Activated T-cell treated with anti-CD3 and anti-CD28 coated beads for 1 hour (primary cell): Measurements from ENCODE around the gene CFAP46.
"Not testable (repeated sequence)": the region's sequence is repeated elsewhere in the genome, so short reads cannot be mapped to it uniquely, and the experiment has no call there.

ENCODE experiments used
- DNase-seq: peaks from one replicate; pipeline ENCODE4 v3.0.0-alpha.2; 2020; ENCODE audit warnings: low read depth

CFAP46 gene

DNA sequence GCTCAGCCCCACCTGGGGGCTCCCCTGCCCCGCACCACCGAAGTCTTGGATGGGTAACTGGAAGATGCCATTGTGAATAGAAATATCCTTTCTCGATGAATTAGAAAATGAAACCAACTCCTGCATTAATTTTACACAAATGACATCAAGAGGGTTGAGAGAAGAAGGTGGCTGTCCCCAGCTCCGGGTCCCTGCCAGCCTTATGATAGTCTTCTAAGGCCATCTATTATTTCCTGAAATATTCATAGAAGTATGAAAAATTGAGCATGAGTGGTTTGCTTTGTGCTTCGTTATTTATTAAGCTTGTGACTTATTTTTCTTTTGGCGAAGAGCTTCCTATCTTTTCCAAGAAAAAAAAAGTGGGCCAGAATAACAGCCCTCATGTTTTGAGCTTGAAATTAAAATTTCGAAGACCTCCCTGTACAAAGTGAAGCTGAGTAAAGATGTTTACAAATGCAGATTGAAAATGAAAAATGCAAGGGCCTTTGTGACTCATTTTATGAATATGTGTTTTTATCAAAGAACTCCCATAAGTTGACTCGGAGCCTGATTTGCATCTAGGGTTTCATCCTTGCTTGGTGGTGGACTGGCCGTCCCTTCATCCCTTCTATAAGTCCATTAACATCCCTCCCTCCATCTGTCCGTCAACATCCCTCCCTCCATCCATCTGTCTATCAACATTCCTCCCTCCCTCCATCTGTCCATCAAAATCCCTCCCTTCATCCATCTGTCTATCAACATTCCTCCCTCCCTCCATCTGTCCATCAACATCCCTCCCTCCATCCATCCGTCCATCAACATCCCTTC lies 20.5 kb upstream of the CFAP46 start:
- no peak for DNase-seq

DNA sequence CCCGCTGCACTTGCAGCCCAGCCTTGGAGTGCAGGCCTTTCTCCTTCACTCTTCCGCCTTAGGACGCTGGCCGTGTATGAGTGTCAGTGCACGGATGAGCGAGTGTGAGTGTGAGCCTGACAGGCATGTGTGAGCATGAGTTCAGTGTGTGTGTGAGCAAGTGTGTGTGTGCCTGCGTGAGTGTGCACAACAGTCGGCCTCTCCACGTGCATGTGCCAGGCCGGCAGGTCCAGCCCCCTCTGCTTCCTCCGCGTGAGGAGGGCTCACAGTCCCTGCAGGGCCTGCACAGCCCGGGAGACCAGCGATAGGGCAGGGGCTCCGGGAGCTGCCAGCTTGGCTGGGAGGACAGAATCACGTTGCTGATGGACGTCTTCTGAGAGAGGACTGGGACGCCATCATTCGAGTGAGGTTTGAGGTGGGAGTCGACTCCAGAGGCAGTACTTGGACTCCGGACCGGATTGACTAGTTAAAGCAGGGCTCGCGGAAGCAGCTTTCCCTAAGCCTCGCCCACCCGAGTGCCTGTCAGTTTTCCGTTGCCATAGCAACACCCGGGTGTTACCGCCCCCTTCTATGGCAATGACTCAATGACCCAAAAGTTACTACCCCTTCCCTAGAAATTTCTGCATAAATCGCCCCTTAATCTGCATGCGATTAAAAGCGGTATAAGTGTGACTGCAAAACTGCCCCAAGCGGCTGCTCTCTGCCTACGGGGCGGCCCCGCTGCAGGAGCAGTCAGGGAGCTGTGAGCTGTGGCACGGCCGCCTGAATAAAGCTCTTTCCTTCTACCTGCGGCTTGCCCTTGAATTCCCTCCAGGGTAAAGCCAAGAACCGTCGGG lies 19.6 kb upstream of the CFAP46 start:
- DNase-seq, result peak; percentile 34

DNA sequence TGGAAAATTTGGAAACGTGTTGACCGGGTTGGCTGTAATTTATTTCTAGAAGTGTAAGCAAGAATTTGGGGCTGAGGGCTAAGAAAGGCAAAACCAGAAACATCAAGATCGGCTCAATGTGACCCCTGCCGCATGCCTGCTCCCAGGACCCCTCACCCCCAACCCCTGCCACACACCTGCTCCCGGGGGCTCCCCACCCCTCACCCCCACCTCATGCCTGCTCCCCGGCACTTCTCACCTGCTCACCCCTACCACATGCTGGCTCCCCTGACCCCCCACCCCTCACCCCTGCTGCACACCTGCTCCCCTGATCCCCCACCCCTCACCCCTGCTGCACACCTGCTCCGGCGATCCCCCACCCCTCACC lies 19.0 kb upstream of the CFAP46 start:
- DNase-seq, result no peak

DNA sequence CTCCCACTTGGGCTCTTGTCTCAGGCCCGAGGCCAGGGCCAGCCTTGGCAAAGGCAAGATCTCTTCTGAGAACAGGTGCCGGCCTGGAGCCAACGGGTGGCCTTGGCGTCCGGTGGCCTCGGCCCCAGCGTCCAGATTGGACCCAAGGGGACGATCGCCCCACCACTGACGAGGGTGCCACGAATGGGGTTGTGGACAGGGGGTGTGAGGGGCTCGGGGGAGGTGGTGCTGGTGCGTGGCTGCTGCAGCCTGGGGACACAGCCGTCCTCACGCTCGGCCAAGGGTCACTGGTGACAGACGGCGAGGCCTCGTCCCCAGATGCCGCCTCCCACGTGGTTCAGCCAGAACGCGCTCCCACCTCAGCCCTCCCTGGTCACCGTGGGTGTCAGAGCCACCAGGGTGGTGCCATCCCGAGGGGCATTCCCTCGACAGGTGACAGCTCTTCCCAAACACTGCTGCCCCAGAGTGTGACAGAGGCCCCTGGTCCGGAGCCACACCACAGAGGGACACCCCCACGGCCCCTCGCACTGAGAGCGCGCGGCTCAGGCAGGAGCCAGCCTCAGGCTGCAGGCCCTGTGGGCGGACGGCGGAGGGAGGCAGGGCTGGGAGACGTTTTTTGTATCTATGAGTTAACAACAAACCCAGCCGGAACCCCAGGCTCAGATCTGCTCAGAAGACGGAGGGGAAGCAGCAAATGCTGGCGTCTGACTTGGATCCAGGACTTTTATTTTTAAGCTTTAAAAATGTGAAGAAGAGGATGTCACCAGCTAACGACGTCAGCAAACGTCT lies 18.5 kb upstream of the CFAP46 start:
- DNase-seq, result no peak

DNA sequence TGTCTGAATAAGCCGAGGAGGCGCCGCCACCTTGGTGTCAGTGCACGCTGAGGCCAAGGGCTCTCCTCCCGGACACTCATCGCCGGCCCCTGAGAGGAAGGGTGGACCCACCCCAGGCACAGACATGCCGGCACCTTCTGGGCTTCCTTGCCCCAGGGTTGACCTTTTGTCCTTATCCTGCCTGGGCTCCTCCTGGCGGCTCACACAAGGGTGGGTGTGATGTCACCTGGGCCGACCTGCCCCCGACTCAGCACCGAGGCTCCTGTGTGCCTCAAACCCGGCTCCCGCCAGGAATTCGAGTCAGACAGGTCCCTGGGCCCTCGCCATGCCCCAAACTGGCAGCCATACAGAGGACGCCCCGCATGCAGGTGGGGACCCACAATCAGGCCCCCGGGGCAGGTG lies 17.7 kb upstream of the CFAP46 start:
- DNase-seq, result no peak

DNA sequence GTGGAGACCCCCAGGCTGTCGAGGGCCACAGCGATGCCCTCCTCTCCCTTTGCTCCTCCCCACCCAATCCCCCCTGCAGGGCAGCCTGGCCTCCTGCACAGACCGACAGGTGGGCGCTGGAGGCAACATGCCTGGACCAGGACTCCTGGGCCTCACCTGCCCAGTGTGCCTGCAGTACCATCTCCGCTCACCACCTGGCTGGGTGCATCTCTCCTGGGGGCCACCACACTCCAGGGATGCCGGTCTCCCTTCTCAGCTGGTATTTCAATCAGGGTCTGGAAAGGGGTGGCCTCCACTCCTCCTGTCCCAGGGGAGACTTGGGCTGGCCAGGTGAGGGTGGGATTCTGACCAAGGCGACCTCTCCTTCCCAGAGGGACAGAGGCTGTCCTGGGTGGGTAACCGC lies 17.2 kb upstream of the CFAP46 start:
- no peak for DNase-seq

DNA sequence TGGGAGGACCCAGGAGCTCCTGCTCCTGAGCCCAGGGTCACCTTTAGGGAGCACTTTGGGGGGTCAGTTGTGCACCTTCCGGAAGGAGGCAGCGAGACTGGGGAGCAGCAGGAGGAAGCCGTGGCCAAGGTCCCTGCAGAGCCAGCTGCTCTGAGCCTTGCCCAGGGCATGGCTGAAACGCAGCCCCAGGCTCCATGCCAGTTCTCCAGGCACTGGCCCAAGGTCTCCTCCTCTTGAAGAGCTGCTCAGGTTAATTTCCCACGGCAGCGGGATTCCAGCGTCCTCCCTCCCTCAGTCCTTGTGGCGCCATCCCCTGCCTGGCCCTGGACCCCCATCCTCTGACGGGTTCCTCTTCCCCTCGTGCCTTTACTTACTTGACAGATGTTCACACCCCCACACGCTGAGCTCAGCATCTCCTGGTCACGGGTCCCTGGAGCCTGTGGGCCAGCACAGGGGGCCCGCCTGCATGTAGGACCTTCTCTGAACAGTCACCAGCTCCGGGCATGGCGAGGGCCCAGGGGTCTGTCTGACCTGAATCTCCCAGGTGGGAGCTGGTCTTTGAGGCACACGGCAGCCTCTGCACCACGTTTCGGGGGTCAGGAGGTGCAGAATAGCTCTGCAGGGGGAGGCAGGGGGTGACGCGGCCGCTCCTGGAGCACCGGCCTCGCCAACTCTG lies 16.7 kb upstream of the CFAP46 start:
- DNase-seq, result no peak

DNA sequence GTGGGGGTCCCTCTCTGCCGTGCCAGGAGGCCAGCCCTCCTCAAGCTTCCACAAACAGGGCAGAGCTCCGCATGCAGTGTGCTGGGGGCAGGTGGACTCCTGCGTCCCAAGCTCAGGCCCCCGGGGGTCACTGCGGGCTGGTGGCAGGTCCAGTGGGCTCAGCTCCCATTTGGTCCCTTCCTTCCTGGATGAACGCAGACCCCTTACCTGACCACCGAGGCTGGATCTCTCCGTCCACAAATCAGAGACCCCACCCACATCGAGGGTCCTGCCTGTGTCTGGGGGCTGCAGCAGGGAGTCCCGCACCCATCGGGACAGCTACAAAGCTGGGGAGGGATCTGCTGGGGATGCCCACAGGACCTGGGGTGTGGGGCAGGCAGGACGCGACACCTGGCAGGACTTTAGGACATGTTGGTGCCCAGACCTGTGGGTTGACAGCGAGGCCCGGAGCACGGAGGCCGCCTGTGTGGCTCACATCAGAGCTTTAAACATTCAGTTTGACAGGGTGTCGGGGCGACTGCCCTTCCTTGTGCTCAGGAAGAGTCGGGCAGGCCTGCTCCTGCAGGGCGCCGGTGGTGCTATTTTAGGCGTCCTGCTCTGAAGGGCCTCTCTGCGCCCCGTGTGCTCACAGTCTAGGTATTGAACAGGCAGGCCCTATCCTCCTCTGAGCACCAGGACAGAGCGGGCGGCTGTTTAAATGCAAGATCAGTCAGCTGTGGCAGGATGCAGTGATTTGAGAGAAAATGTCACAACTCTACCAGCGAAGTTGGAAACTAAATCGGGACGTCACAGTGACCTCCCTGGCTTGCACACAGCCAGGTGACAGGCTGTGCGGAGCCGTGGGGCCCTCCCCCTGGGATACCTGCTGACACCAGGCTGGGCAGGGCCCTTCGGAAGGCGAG lies 15.9 kb upstream of the CFAP46 start:
- no peak for DNase-seq

DNA sequence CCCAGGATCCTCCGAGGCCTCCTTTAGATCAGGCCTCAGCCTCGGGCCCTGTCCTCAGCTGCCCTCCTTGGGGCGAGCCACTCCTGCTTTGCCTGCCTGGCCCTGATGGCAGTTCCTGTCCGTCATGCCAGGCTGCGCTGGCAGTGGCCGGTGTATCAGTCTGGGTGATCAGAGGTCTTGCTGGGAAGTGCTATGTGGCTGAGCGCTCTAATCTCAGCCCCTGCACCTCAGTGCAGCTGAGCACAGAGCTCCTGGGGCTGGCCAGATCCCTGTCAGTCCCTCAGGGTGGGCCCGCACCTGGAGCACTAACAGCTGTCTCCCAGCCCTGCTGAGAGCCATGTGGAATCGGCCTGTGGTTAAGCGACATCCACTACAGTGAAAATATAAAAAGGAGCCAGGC lies 14.8 kb upstream of the CFAP46 start:
- DNase-seq, result no peak

DNA sequence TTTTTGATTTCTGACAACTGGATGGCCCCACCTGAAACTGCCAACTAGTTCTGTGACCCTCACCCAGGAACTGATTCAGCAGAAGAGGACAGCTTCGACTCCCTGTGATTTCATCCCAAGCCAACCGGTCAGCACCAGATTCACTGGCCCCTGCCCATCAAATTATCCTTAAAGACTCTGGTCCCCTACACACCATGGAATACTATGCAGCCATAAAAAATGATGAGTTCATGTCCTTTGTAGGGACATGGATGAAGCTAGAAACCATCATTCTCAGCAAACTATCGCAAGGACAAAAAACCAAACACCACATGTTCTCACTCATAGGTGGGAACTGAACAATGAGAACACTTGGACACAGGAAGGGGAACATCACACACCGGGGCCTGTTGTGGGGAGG lies 13.9 kb upstream of the CFAP46 start:
- DNase-seq, result not testable (repeated sequence)

DNA sequence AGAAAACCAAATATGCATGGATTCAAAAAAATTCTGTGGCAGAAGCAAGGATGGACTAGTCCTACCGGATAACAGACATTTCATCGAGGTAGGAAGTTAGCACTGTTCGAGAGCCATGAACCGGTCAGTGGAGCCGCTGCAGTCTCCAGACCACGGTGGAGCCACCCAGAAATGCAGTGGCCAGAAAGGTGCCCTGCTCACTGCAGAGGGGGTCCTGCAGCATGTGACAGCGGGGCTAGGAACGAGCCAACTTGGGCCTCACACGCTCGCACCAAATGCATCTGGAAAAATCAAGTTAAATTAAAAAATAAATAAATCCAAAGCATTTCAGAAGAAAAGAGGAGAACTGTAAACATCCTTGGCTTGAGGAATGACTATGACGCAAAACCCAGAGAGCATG lies 13.1 kb upstream of the CFAP46 start:
- no peak for DNase-seq

DNA sequence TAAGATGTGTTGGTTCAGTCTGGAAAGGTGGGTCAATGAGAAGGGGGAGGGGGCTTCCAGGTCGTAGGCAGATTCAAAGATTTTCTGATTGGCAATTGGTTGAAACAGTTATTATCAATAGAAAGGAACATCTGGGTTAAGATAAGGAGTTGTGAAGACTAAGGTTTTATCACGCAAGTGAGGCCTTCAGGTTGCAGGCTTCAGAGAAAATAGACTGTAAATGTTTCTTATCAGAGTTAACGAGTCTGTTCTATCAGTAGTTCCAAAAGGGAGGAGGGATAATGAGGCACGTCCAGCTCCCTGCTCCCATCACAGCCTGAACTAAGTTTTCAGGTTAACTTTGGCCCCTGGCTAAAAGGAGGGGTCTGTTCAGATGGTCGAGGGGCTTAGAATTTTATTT lies 11.1 kb upstream of the CFAP46 start:
- DNase-seq, result no peak

DNA sequence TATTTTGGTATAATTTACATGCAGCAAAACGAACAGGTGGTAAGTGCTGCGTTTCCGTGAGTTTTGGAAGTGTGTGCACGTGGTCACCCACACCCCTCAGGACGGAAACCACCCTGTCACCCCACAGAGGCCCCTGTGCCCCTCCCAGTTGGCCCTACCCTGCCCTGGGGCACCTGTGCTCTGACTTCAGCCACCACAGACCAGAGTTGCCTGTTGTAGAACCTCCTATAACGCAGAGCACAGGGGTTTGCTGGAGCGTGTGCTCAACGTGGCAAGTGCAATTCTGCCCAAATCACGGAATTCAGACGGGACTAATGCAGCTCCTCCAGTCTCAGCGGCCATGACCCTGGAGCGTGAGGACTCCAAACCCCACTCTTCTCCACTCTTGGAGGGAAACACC lies 9.6 kb upstream of the CFAP46 start:
- no peak for DNase-seq

DNA sequence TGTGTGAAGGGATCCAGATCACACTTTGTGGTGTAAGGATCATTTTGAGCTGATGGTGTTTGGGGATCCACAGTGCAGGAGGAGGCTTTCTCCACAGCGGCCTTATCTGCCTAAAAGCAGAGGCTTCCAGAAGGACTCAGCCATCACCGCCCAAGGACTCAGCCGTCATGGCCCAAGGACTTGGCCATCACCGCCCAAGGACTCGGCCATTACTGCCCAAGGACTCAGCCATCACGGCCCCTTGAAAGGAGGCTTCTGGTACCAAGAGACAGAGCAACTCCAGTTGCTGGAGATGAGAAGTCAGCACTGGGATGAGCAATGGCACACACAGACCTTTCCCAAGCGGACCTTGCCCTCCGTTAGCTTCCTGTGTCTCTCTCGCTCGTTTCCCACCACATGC lies 6.0 kb upstream of the CFAP46 start:
- DNase-seq, result no peak

DNA sequence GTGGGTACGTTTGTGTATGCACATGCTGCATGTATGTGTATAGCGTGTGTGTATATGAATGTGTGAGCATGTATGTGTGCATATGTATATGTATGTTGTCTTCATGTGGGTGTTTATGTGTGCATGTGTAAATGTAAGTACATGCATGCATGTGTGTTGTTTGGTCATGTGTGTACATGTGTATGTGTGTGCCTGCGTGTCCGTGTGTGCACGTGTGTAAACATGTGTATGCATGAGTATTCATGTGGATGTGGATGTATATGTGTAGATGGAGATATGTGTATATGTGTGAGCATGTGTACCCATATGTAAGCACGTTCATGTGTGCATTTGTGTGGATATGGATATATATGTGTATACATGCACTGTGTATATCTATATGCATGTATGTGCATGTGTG lies 5.5 kb upstream of the CFAP46 start:
- DNase-seq, result no peak

DNA sequence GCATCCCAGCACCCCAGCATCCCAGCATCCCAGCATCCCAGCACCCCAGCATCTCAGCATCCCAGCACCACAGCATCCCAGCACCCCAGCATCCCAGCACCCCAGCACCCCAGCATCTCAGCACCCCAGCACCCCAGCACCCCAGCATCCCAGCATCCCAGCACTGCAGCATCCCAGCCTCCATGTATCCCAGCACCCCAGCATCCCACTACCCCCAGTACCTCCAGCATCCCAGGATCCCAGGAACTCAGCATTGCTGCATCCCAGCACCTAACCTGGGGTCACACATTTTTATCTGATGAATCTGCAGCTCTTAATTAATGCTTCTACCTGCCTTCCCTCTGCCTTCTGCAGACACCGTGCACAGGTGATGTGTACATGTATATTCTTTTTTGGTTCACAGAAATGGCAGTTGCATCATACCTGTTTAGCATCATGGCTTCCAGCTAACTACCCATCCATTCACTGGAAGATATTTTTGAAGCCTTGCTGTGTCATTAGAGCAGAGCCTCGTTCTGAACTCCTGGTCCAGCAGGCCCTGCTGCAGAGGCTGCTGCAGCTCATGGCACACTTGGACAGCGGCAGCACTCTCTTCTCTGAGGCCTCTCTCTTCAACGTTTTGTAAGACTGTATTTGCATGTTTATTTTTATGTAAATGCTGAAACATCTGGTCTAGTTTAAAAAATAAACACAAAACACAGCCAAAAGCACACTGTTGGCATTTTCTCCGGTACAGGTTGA lies 4.6 kb upstream of the CFAP46 start:
- no peak for DNase-seq

DNA sequence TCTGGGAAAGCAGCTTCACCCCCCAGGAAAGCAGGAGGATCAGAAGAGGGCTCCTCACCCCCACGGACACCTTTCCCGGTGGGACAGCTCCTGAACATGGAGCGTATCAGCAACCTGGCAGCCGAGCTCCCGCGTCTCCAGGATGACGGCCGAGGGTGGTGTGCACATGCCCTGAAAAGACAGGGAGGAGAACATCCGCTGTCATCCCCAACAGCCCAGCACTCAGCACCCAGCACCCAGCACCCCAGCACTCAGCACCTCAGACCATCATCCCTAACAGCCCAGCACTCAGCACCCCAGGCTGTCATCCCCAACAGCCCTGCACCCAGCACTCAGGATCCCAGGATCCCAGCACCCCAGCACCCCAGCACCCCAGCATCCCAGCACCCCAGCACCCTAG lies 3.9 kb upstream of the CFAP46 start:
- no peak for DNase-seq

DNA sequence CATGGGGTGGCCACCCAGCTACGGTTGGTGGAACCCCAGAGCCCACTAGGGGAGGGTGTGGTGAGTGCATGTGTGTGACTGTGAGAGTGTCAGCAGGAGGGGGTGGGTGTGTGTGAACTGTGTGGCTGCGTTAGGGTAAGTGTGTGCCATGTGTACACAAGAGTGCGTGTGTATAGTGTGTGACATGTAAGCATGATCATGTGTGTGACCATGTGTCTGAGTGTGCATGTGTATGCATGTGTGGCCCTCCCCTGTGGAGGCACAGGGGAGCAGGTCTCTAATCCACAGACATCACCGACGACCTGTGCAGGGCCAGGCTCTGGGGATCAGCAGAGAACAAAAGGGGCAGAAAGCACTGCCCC lies 3.5 kb upstream of the CFAP46 start:
- no peak for DNase-seq

DNA sequence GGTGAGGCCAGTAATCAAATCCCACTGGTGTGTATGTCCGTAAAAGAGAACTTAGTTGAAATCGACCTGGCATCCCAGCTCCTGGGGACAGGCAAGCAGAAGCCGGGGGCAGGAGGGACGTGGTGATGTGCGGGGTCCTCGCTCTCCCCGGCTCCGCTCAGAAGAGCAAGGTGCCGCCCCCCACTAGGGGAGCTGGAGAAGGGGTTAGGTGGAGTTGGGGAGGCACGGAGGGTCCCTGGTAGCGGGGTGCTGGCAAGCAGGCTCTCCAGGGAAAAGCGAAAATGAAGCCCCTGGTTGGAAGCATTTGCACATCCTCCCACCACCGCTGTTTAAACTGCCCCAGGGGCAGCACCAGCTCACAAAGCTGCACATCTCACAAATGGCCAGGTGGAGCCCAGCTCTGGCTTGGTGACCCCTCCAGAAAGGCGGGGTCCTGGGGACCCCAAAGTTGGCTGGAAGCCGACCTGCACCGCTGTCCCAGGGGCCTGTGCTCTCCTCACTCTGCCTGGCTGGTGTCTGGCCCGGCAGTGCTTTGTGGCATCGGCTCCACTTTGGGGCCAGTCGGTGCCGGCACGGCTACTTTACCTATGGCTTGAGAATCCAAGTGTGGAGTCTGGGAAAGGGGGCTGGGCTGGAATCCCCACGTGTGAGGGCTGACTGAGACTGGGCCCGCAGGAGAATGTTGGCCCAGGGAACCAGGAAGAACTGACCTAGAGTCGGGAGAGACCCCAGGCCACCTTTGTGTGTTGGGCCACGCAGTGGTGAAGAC lies 2.9 kb upstream of the CFAP46 start:
- no peak for DNase-seq

DNA sequence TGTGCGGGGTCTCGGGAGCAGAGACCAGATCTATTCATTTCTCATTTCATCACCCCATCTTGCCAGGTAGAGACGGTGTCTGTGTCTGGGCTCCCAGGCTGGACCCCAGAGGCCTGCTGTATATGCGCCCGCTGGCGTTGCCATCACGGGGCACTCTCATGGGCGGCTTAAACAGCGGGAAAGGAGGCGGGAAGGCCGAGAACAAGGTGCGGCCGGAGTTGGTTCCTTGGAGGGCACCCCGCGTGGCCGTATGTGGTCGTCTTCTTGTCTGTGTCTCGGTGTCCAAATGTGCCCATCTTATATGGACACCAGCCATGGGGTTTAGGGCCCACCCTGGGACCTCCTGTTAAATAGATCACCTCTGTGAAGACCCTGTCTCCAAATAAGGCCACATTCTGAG lies 2.1 kb upstream of the CFAP46 start:
- no peak for DNase-seq
